LNCaP clone FGC (cell line): ENCODE data around the gene TRMT44.
A peak's percentile ranks its signal among the peaks of the same experiment; 100 is the strongest.

Experiments used
- DNase-seq: peaks from one replicate; pipeline ENCODE4 v3.0.0-alpha.2; 2011; ENCODE audit warnings: low read depth
- H3K4me3 ChIP-seq: 2 replicates; pipeline ENCODE4 v1.5.1; 2011; ENCODE audit warnings: mild to moderate bottlenecking, low read depth, low read length, control low read depth
- CTCF ChIP-seq: IDR thresholded peaks from 2 replicates; pipeline ENCODE4 v1.5.1; 2012; ENCODE audit warnings: mild to moderate bottlenecking; ENCODE audit not compliant: control insufficient read depth, insufficient read depth; ENCODE audit errors: extremely low read depth

TRMT44 gene

DNA sequence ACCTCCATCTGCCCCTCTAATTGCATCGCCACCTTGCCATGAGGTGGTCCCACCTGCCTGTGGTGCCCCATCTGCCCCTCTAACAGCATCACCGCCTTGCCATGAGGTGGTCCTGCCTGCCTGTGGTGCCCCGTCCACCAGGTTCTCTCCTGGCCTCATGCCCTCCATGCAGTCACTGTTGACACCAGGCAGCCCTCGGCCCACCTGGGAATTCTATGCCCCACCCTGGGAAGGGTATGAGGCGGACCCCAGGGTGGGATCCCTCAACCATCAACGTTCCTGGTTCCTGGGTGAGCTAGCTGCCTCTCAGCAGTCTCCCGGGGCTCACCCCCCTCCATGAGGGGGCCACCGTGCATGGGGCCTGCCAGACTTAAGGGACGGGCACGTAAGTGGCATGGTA, 38.9 kb upstream of the TRMT44 start:
- no peak for DNase-seq
- no peak overlapping the region for H3K4me3 ChIP-seq
- no peak for TF ChIP-seq CTCF

- DNase-seq, result no peak
- TF ChIP-seq CTCF, result no peak
- no peak overlapping the region for H3K4me3 ChIP-seq
Observed at GRCh38 chr4:8402181-8402597, 38.4 kb upstream of the TRMT44 start.

- TF ChIP-seq CTCF, result no peak
- no peak overlapping the region for H3K4me3 ChIP-seq
- DNase-seq, result no peak
Observed at GRCh38 chr4:8402640-8403039, 37.9 kb upstream of the TRMT44 start.

DNA sequence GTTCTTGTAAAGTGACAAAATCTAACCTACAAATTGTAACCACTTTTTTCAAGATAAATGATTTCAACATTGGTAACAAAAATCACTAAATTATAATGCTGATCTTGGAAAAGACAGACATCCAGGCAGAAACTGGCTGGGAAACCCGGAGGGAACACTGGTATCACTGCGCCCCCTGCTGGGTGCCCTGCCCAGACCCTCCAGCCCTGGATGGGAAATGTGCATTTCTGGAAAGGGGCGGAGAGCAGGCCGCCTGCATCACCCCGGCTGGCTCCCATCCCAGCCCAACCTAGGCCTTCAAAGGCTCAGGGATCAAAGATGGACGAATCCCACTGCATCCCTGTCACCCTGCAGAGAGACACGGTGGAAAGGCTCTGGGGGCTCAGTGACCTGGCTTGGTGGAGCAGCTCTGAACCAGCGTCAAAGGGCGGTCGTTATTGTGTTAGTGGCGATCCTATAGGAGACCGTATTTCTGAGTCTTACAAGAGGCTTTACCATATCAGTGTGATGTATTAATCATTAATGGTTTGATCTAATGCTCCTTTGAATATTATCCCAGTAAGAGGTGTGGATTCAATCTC, 37.3 kb upstream of the TRMT44 start:
- H3K4me3 ChIP-seq, result no peak overlapping the region
- TF ChIP-seq CTCF, result peak; percentile 87
- DNase-seq, result no peak

DNA sequence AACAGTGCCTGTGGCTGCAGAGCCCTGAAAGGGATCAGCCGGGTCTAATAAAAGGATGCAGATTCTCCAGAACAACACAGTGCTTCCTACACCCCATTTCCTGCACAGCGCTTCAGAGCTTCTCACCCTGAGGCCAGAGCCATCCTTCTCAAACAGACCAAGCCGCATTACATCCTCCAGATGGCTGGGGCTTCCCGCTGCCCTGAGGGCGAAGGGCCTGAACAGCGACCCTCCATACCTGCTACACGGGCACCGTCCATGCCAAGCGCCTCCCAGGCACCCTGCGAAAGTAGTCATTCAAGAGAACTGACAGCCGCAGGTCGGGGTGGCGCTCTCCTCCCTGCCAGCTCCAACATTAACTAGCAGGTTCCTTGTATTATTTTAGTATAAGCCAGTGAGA, 36.6 kb upstream of the TRMT44 start:
- no peak overlapping the region for H3K4me3 ChIP-seq
- no peak for TF ChIP-seq CTCF
- no peak for DNase-seq

DNA sequence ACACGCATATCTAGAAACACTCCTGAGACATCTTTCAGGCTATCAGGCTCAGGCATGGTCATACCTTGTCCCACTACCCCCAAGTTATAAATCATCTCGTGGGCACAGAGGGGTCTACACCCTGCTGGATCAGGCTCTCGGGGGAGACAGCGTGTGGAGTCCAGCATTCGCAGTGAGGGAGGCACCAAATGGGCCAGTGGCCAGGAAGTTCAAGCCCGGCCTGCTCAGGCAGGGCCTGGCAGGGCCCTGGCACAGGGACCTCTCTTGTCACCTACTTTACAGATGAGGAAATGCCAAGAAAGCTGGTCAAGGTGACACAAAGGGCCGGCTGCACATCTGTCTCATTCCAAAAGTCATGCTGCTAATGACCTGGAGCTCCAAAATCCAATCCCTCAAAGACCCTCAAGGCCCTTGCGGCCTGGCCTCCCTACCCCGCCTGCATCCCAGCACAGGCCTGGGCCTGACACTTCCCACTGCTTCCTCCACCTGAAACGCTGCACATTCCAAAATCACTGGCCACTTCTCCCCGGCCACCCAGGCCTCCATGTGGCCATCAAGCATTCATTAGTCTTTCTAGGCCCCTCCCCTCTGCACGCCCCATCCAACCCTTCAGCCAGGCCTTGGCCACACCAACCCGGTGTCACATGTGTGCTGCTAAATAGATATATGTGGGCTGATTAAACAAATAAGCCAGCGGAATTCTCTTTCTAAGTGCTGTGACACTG, 35.6 kb upstream of the TRMT44 start:
- H3K4me3 ChIP-seq, result no peak overlapping the region
- no peak for DNase-seq
- no peak for TF ChIP-seq CTCF

GRCh38 chr4:8405516-8405875, 35.1 kb upstream of the TRMT44 start:
- no peak for DNase-seq

More at GRCh38 chr4:8405516-8405875, 35.1 kb upstream of the TRMT44 start:
- no peak for TF ChIP-seq CTCF
- H3K4me3 ChIP-seq, result no peak overlapping the region
